Epidermal melanocyte (primary cell): ENCODE measurements around the gene ACTC1.
A peak's percentile ranks its signal among the peaks of the same experiment; 100 is the strongest.

Source experiments
- DNase-seq: peaks from one replicate; pipeline ENCODE4 v3.0.0; 2011; ENCODE audit warnings: low spot score; ENCODE audit not compliant: insufficient read length

ACTC1 gene

DNA sequence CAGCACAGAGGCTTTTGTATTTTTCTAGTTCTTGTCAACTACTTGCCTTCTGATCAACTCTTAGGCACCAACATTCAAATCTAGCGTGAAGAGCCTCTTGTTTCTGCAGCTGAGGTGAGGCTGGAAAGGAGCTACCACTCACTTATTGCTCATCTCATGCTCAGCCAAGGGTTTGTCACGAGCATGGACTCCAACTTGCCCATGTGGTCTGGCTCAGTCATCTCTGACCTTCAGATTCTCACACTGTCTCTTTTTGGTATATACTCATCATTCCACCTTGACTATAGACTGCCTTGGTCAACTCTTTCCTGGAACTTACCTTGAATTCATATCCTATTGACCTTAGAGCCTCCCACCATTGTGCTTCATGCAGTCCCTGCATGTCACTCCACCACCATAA lies 35.4 kb downstream of the ACTC1 start:
- DNase-seq, result no peak

DNA sequence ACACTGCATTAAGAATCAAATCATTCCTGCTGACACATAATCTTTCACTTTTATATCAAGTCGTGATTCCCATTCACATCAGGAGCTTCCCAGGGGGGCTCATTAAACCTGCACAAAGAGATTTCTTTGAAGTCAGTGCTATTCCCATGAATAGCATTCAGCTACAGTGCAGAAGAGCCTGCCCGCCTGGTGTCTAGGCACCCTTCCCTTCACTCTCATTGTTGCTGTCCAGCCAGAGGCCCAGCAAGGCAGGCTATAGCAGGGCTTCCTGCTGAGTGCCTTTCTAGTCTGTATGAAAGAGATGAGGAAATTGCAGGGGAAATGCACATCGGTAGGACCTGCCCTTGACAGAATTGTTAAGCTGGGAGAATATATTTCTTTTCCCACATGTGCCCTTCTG lies 36.0 kb downstream of the ACTC1 start:
- no peak for DNase-seq

DNA sequence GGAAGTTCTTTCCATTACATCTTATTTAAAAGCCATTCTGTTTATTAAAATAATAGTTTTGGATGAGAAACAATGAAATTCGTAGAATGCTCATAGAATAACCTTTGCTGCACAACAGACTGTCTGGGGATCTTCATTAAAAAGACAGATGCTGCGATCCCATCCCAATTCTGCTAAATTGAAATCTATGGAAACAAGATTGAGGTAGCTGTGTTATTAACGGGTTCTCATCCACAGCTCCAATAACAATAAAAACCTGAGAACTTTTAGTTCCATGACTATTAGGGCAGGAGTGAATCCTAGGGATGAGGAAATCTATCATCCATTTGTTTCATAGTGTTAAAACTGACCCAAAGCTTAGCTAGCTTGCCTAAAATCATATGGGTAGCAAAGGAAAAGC lies 38.1 kb downstream of the ACTC1 start:
- no peak for DNase-seq

DNA sequence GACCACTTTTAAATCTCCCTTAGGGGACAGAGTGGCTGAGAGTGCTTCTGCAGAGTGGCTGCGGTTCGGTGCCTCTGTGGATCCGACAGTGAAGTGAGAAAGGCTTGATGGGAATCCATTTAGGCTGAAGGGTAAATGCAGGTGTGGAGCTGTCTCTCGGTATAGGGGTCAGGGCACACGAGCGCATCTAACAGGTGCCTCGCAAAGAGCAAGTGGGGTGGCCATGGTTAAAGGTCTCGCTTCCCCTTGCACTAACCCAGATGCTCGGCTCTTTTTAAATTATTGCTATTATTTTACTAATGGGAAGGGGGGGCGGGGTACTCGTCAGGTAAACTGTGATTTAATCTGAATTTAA lies 40.0 kb downstream of the ACTC1 start:
- DNase-seq, result no peak

DNA sequence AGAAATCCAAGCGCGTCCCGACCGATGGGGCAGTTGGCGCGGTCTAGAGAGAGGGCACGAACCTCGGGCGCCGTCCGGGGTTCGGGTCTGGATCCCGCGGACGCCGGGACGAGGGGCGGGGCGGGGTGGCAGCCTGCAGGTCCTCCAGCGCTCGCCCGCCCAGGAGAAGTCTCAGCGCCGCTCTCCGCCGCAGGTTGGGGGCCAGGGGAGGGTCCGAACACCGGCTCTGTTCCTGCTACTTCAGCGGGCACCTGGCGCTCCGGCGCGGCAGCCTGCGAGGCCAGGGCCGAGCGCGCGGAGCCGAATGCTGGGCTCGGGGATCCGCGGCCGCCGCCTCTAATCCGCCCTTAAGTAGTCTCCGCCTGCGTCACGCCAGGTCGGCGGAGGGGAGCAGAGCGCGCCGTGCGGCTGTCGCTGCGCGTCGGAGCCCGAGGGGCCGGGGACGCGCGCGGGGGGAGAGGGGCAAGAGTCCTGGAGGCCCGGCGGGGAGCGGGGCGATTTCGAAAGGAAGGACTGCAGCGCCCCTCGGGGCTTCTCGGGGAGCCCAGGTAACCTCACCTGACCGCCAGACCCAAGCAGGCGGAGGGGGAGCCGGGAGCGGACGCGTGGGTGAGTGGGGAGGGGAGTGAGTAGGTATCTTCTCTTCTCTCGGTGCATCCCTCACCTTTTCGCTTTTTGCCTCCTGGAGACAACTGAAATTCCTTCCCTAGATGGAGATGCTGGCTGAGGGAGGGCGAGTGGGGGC lies 40.5 kb downstream of the ACTC1 start, which contains the start of gene GJD2:
Gene GJD2 (minus strand): TSS at position 325 of the 745 bp plus-strand sequence. CDS start 510 bp downstream, outside the sequence.
- no peak for DNase-seq

DNA sequence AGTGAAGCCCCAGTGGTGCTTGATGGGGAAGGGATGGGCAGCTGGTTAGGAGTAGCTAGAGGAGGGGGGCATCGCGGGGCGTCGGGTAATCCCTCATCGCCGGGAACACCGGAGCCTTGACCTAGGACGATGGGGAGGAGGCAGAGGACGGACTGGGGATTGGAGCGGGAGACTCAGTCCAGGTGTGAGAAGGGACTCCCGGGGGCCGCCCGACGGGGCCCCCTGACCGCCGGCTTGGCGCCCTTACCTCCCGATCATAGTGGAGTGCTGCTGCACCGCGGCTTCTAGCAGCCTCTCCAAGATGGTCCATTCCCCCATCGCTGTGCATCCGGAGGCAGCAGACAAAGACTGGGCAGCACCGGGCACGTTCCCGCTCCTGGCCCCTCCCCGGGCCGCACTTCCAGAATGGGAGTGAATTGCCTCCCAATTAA lies 41.2 kb downstream of the ACTC1 start:
- DNase-seq, result no peak

DNA sequence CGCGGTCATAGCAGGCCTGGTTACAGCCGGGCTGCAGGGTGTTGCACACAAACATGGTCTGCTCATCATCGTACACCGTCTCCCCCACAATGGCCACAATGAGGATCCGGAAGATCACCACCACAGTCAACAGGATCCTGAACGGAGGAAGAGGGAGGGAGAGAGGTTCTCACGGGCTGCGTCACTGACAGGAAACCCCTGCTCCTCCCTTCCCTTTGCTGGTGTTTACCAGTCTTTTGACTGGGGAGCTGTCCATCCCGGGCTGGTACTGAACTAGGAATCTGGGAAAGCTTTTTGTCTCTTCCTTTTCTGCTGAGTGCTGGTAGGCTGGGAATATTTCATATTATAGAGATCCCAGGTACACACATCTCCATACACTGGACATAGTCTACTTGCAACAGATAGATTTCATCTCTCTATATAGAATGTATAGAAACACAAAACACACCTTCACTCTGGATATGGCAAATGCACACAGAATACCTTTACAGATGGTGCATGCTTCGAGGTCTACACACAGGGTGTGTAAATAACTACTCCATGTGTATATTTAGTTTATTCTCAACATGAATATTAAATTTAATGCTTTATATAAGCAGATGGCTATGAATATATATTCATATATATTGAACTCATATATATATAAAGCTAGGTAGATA lies 42.0 kb downstream of the ACTC1 start:
- peak; percentile 49 for DNase-seq

DNA sequence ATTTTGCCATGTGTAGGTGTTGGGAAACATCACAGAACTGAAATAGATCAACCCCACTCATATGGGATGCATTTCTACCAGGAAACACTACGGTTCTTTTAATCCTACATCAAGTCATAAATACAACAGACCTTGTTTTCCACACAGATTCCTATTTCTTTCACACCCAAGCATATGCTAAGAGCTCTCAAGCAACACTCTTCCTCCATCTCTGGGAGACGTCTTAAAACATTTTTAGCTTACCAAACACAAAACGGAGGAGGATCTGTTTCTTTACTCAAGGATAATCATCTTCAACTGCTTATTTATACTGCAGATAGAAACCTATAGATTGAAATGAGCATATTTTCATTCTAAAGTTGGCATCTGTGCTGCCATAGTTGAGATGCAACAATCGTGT lies 45.7 kb downstream of the ACTC1 start:
- no peak for DNase-seq
